ENCODE data around the gene MDFIC2. TPM values are rescaled to one million over a fixed set of nuclear protein-coding genes. Genes with fewer than 3 reads are reported as not detected.

MDFIC2 gene
- total RNA-seq, 4 donors from 2014 or later: not detected

- DNase-seq: no peak
- TF ChIP-seq POLR2A (IDR thresholded peaks at IDR 0.05) (no peak), CTCF (IDR thresholded peaks at IDR 0.05) (no peak)
- Histone ChIP-seq H3K27me3 (no peaks in the 10 kb centered on the region), H3K27ac (no peak overlapping the region), H3K36me3 (no peaks in the 10 kb centered on the region), H3K9me3 (no peaks in the 10 kb centered on the region), H3K4me1 (peaks cover 0 to 18% of the 10 kb centered on the region in 2 donors), H3K4me3 (replicated peaks in 1 of 3) (no peak overlapping the region)
- intact Hi-C loops (cut with DNase I): no loop called here
- WGBS, 2 donors: 89 to 90% methylated on average over 8 of the region's 8 CpGs
Measured at GRCh38 chr3:70183781-70184504, 128.5 kb downstream of the MDFIC2 start.

- Histone ChIP-seq H3K27ac (no peak overlapping the region), H3K9me3 (no peaks in the 10 kb centered on the region), H3K36me3 (no peaks in the 10 kb centered on the region), H3K27me3 (no peaks in the 10 kb centered on the region), H3K4me1 (peaks cover 0 to 18% of the 10 kb centered on the region in 2 donors), H3K4me3 (replicated peaks in 1 of 3) (no peak overlapping the region)
- intact Hi-C loops (cut with DNase I): no loop called here
- no peak for DNase-seq
- no peak for TF ChIP-seq POLR2A (IDR thresholded peaks at IDR 0.05)
- no peak for TF ChIP-seq CTCF (IDR thresholded peaks at IDR 0.05)
- WGBS, 2 donors: 66 to 72% methylated on average over 12 of the region's 12 CpGs
Measured at GRCh38 chr3:70182166-70182565, 130.3 kb downstream of the MDFIC2 start.

GRCh38 chr3:70180664-70181063 lies 131.8 kb downstream of the MDFIC2 start:
- Histone ChIP-seq H3K27ac (no peak overlapping the region), H3K4me1 (peaks cover 0 to 6% of the 10 kb centered on the region in 2 donors), H3K27me3 (no peaks in the 10 kb centered on the region), H3K9me3 (no peaks in the 10 kb centered on the region), H3K36me3 (no peaks in the 10 kb centered on the region), H3K4me3 (replicated peaks in 1 of 3) (no peak overlapping the region)
- intact Hi-C loops (cut with DNase I): no loop called here
- 83 to 86% methylated on average over 6 of the region's 6 CpGs for WGBS, 2 donors
- DNase-seq: no peak
- TF ChIP-seq POLR2A (IDR thresholded peaks at IDR 0.05) (no peak), CTCF (IDR thresholded peaks at IDR 0.05) (no peak)

GRCh38 chr3:70179111-70179510 lies 133.3 kb downstream of the MDFIC2 start:
- H3K36me3 ChIP-seq: no peaks in the 10 kb centered on the region
- no peak for TF ChIP-seq POLR2A (IDR thresholded peaks at IDR 0.05)
- no peak for TF ChIP-seq CTCF (IDR thresholded peaks at IDR 0.05)
- peaks cover 0 to 2% of the 10 kb centered on the region in 2 donors for H3K4me1 ChIP-seq
- intact Hi-C loops (cut with DNase I): no loop called here
- H3K27ac ChIP-seq: no peak overlapping the region
- H3K9me3 ChIP-seq: no peaks in the 10 kb centered on the region
- no peak overlapping the region for H3K4me3 ChIP-seq (replicated peaks in 1 of 3)
- no peaks in the 10 kb centered on the region for H3K27me3 ChIP-seq
- WGBS, 2 donors: 89 to 96% methylated on average over 3 of the region's 3 CpGs
- DNase-seq: no peak

GRCh38 chr3:70177881-70178645 lies 134.4 kb downstream of the MDFIC2 start:
- Histone ChIP-seq H3K4me3 (replicated peaks in 1 of 3) (no peak overlapping the region), H3K36me3 (no peaks in the 10 kb centered on the region), H3K27me3 (no peaks in the 10 kb centered on the region), H3K4me1 (peaks cover 0 to 8% of the 10 kb centered on the region in 2 donors), H3K27ac (no peak overlapping the region), H3K9me3 (no peaks in the 10 kb centered on the region)
- no peak for DNase-seq
- TF ChIP-seq POLR2A (IDR thresholded peaks at IDR 0.05) (no peak), CTCF (IDR thresholded peaks at IDR 0.05) (no peak)
- WGBS, 2 donors: 76 to 83% methylated on average over 8 of the region's 8 CpGs
- intact Hi-C loops (cut with DNase I): no loop called here
